AML-193 (cell line): Measurements from ENCODE around the gene SESN3.
"Not testable (repeated sequence)": the region's sequence is repeated elsewhere in the genome, so short reads cannot be mapped to it uniquely, and the experiment has no call there.

Experiments
- DNase-seq, 2 experiments: peaks; one replicate each; lab custom pipeline; 2025; lab: John Stamatoyannopoulos, UW

Gene SESN3

GRCh38 chr11:95248666-95249467 is 17.9 kb upstream of the SESN3 start:
- DNase-seq, result no peak

GRCh38 chr11:95247883-95248282 is 16.9 kb upstream of the SESN3 start:
- no peak for DNase-seq

- no peak for DNase-seq
These were observed 16.2 kb upstream of the SESN3 start for GRCh38 chr11:95247127-95247684.

GRCh38 chr11:95245581-95245980 is 14.6 kb upstream of the SESN3 start:
- DNase-seq, result no peak

- DNase-seq, result no peak
These were observed 14.0 kb upstream of the SESN3 start for GRCh38 chr11:95245038-95245437.

GRCh38 chr11:95243673-95244072 is 12.7 kb upstream of the SESN3 start:
- no peak for DNase-seq

- peak in 1 of 2 experiments; percentile 17 for DNase-seq
These were observed 12.0 kb upstream of the SESN3 start for GRCh38 chr11:95242845-95243605.

GRCh38 chr11:95242091-95242844 is 11.3 kb upstream of the SESN3 start:
- no peak for DNase-seq

- DNase-seq, result no peak
These were observed 10.7 kb upstream of the SESN3 start for GRCh38 chr11:95241681-95242081.

GRCh38 chr11:95239871-95240649 is 9.1 kb upstream of the SESN3 start:
- no peak for DNase-seq

- peak; percentile 40 to 50 for DNase-seq
These were observed 1.7 kb upstream of the SESN3 start for GRCh38 chr11:95232666-95233065.

- peak; percentile 50 to 69 for DNase-seq
These were observed 1.0 kb upstream of the SESN3 start for GRCh38 chr11:95231881-95232605.

- no peak for DNase-seq
These were observed 234 bp downstream of the SESN3 start for GRCh38 chr11:95230810-95231126.

GRCh38 chr11:95229993-95230809 is 801 bp downstream of the SESN3 start:
- DNase-seq, result peak in 1 of 2 experiments; percentile 16

- peak in 1 of 2 experiments; percentile 27 for DNase-seq
These were observed 1.6 kb downstream of the SESN3 start for GRCh38 chr11:95229199-95229992.

GRCh38 chr11:95228081-95228749 is 2.8 kb downstream of the SESN3 start:
- DNase-seq, result no peak

- DNase-seq, result not testable (repeated sequence)
These were observed 3.9 kb downstream of the SESN3 start for GRCh38 chr11:95227060-95227459.

GRCh38 chr11:95222817-95223216 is 8.2 kb downstream of the SESN3 start:
- DNase-seq, result peak in 1 of 2 experiments; percentile 13

- DNase-seq, result no peak
These were observed 11.4 kb downstream of the SESN3 start for GRCh38 chr11:95219599-95219998.
